Parathyroid adenoma (tissue), 2 donors: ENCODE results near the gene PIEZO2.

Source experiments
- H2AFZ ChIP-seq: fragments of 300-600 bp; sonication (generic); one replicate; pipeline ENCODE4 v1.7.0; 2017; ENCODE audit warnings: antibody characterized with exemption, mild to moderate bottlenecking
- H3K27ac ChIP-seq: fragments of 300-600 bp; sonication (generic); one replicate; pipeline ENCODE4 v1.7.0; 2017
- H3K27me3 ChIP-seq: fragments of 300-600 bp; sonication (generic); one replicate; pipeline ENCODE4 v1.7.0; 2017; ENCODE audit warnings: low read length; ENCODE audit not compliant: control insufficient read depth, insufficient read depth
- H3K36me3 ChIP-seq: fragments of 300-600 bp; sonication (generic); one replicate; pipeline ENCODE4 v1.7.0; 2017; ENCODE audit warnings: low read length; ENCODE audit not compliant: control insufficient read depth, insufficient read depth
- H3K4me1 ChIP-seq: fragments of 300-600 bp; sonication (generic); one replicate; pipeline ENCODE4 v1.7.0; 2017; ENCODE audit warnings: control low read depth
- H3K4me2 ChIP-seq: fragments of 300-600 bp; sonication (generic); one replicate; pipeline ENCODE4 v1.7.0; 2017; ENCODE audit warnings: low read length
- H3K4me3 ChIP-seq: fragments of 300-600 bp; sonication (generic); one replicate; pipeline ENCODE4 v1.7.0; 2017; ENCODE audit warnings: low read depth, low read length
- H3K79me2 ChIP-seq: fragments of 300-600 bp; sonication (generic); one replicate; pipeline ENCODE4 v1.7.0; 2017; ENCODE audit warnings: control low read depth
- H3K9ac ChIP-seq: fragments of 300-600 bp; sonication (generic); one replicate; pipeline ENCODE4 v1.7.0; 2017; ENCODE audit warnings: mild to moderate bottlenecking
- H3K9me3 ChIP-seq: fragments of 300-600 bp; sonication (generic); one replicate; pipeline ENCODE4 v1.7.0; 2017; ENCODE audit warnings: low read length; ENCODE audit not compliant: control insufficient read depth
- TF ChIP-seq, protein P1 (sequence below): fragments of 300-600 bp; sonication (generic); IDR thresholded peaks from one replicate; pipeline ENCODE4 v1.7.0; 2017; ENCODE audit warnings: antibody characterized with exemption, mild to moderate bottlenecking
- donor health status: primary hyperparathyroidism.

The PIEZO2 gene

DNA sequence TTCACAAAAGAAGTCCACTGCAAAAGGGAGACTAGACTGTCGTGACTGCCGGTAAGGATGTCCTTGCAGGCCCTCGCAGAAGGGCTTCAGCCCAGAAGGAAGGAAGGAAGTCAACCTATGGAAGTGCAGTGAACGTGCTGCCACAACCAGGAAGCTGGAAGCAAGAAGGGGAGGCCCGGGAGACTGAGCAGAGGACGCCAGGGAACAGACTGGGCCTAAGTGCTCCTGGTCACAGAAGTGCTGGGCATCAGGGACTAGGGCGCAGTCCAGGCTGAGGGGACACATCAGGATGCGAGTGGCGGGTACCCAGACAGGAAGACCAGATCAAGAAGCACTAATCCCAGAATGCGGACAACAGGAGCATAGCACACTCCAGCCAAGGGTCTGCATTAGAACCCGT lies 78.8 kb downstream of the PIEZO2 start:
- TF ChIP-seq, protein P1, sequence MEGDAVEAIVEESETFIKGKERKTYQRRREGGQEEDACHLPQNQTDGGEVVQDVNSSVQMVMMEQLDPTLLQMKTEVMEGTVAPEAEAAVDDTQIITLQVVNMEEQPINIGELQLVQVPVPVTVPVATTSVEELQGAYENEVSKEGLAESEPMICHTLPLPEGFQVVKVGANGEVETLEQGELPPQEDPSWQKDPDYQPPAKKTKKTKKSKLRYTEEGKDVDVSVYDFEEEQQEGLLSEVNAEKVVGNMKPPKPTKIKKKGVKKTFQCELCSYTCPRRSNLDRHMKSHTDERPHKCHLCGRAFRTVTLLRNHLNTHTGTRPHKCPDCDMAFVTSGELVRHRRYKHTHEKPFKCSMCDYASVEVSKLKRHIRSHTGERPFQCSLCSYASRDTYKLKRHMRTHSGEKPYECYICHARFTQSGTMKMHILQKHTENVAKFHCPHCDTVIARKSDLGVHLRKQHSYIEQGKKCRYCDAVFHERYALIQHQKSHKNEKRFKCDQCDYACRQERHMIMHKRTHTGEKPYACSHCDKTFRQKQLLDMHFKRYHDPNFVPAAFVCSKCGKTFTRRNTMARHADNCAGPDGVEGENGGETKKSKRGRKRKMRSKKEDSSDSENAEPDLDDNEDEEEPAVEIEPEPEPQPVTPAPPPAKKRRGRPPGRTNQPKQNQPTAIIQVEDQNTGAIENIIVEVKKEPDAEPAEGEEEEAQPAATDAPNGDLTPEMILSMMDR: no peak
- Histone ChIP-seq H3K4me3 (no peak overlapping the region), H3K36me3 (no peaks in the 10 kb centered on the region), H2AFZ (no peak overlapping the region), H3K27ac (no peak overlapping the region), H3K4me1 (no peaks in the 10 kb centered on the region), H3K4me2 (no peak overlapping the region), H3K9me3 (no peaks in the 10 kb centered on the region), H3K9ac (no peak overlapping the region), H3K79me2 (no peaks in the 10 kb centered on the region), H3K27me3 (no peaks in the 10 kb centered on the region)

DNA sequence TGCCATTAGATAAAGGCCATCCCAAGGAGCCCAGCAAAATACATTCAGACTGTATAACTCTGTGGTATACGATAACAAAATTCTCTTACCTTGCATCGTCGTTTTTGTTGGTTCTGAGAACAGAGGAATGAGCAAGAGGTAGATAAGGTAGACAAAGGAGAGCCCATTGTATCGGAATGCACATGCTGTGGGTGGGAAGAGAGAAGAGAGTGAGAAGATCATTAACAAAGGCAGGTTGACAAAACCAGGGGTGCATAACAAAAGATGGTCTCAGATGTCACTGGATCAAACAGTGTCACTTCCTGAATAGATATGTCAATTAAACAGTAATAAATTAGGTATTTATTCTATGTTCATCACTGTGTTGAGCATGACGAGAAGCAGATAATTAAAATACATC lies 83.3 kb downstream of the PIEZO2 start:
- Histone ChIP-seq H3K4me1 (no peaks in the 10 kb centered on the region), H3K36me3 (no peaks in the 10 kb centered on the region), H3K4me3 (no peak overlapping the region), H3K9me3 (no peaks in the 10 kb centered on the region), H2AFZ (no peak overlapping the region), H3K9ac (no peak overlapping the region), H3K27me3 (no peaks in the 10 kb centered on the region), H3K27ac (no peak overlapping the region), H3K4me2 (no peak overlapping the region), H3K79me2 (no peaks in the 10 kb centered on the region)
- TF ChIP-seq, protein P1: no peak

DNA sequence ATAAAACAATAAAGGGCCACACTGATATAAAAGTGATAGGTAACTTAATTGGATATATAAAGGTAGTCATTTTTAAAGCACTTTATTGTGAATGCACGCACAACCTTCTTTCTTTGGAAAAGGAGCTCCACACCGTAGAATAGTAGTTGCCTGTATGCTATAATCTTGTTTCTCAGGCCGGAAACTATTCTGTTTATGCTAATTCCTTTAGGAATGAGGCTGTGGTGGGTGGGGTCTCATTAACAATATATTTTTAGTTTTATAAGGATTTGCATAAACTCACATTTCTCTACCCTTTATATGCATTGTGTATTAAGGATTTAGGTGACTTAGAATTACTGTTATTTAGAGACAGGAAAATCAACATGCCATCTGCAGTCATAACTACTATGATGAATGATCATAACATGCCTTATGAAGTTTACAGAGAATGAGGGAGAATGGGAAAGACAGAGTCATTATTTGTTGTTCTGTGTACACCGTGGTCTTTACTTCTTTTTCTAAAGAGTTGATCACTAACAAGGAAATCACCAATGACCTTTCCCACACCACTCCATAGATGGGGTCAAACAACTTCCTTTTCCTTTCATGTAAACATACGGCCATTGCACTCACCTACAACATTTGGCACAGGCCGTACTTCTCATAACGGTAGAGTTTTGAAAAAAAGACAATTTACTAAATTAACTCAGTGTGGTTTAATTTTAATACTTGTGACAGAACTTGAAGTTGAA lies 84.5 kb downstream of the PIEZO2 start:
- no peak overlapping the region for H3K4me3 ChIP-seq
- H3K9me3 ChIP-seq: no peaks in the 10 kb centered on the region
- H3K79me2 ChIP-seq: no peaks in the 10 kb centered on the region
- no peak overlapping the region for H3K9ac ChIP-seq
- no peaks in the 10 kb centered on the region for H3K4me1 ChIP-seq
- H3K36me3 ChIP-seq: no peaks in the 10 kb centered on the region
- TF ChIP-seq, protein P1: no peak
- no peak overlapping the region for H3K4me2 ChIP-seq
- no peak overlapping the region for H3K27ac ChIP-seq
- H2AFZ ChIP-seq: no peak overlapping the region
- no peaks in the 10 kb centered on the region for H3K27me3 ChIP-seq

DNA sequence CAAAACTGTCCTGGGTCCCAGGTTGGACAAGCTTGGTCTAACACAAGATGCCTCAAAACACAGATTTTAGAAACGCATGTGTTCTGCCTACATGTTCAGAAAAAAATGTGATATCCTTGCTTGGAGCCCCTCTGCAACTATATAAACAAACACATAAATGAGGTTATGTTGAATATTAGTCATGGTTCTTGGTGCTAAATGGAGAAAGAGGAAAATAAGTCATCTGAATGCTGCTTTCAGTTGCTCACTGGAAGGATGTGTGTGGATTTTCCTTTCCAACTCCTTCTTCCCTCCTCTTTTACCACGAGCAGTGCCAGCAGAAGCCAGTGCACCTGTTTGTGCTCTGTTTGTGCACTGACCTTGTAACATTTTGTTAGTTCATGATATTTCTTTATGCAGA lies 85.3 kb downstream of the PIEZO2 start:
- H3K9ac ChIP-seq: no peak overlapping the region
- H3K4me1 ChIP-seq: no peaks in the 10 kb centered on the region
- H3K36me3 ChIP-seq: no peaks in the 10 kb centered on the region
- TF ChIP-seq, protein P1: no peak
- H3K79me2 ChIP-seq: no peaks in the 10 kb centered on the region
- no peak overlapping the region for H3K27ac ChIP-seq
- no peak overlapping the region for H3K4me2 ChIP-seq
- H3K4me3 ChIP-seq: no peak overlapping the region
- no peak overlapping the region for H2AFZ ChIP-seq
- no peaks in the 10 kb centered on the region for H3K27me3 ChIP-seq
- no peaks in the 10 kb centered on the region for H3K9me3 ChIP-seq

DNA sequence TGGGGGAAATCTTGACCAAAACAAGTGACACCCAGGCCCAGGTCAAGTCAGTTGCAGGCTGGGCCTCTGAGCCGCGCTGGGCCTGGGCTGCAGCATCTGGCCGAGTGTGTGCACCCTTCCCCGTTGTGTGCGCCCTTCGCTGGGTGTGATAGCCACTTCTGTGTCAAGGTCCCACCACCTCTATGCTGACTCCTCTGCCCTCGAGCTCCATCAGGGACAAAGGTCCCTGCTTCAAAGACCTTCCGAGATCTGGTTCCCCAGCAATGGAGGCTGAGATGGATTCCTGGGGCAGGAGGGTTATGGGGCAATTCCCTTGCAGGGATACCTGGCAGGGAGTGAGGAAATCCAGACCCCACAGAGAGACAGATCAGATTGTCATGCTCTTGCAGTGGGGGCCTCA lies 93.6 kb downstream of the PIEZO2 start:
- TF ChIP-seq, protein P1: no peak
- Histone ChIP-seq H3K27me3 (no peaks in the 10 kb centered on the region), H3K9ac (no peak overlapping the region), H2AFZ (no peak overlapping the region), H3K9me3 (no peaks in the 10 kb centered on the region), H3K4me2 (no peak overlapping the region), H3K27ac (no peak overlapping the region), H3K4me3 (no peak overlapping the region), H3K4me1 (no peaks in the 10 kb centered on the region), H3K79me2 (no peaks in the 10 kb centered on the region), H3K36me3 (no peaks in the 10 kb centered on the region)
